IPS-18c (cell line): ENCODE data around the gene QKI.
"Not testable (repeated sequence)": the region's sequence is repeated elsewhere in the genome, so short reads cannot be mapped to it uniquely, and the experiment has no call there.

Experiments
- H3K4me3 ChIP-seq: 2 replicates; pipeline ENCODE4 v1.7.0; 2013; ENCODE audit warnings: low read depth, mild to moderate bottlenecking, low read length, moderate library complexity; ENCODE audit not compliant: insufficient read depth
- H3K9me3 ChIP-seq: one replicate; pipeline ENCODE4 v1.6.1; 2013; ENCODE audit warnings: mild to moderate bottlenecking, low read length, moderate library complexity; ENCODE audit not compliant: control insufficient read depth, insufficient read depth

QKI gene

DNA sequence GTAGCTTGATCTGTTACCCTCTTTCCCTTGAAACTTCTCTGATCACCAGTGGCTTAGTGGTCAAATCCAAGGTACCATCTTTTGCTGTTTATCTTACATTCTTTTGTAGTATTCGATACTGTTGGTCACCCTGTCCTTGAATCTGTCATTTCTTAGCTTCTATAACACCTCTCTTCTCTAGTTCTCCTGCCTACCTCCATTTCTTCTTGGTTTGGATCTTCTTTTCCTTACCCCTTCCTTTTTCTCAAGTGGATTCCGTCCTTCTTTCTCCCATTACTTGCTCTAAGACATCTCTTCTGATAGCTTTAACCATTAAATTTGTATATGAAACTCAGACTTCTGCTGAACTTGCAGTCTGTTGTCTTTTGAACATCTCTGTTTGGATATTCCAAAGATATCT lies 39.9 kb downstream of the QKI start:
- Histone ChIP-seq H3K4me3 (no peak overlapping the region), H3K9me3 (no peaks in the 10 kb centered on the region)

DNA sequence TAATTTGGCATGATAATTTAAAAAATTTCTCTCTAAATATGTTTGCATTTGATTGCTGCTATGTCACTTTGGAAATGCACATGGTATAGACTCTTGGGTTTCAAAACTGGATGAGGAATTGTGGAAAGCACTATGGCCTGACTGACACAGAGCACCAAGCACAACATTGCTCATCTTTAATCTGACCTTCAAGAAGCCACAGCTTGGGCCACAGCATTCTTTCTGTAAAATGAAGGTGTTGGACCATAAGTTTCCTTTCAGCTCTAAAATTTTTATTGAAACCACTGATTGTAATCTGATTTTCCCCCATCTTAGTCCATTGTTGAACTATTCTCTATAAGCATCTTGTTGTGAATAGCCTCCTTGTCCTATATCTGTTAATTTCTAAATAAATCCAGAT lies 41.0 kb downstream of the QKI start:
- H3K4me3 ChIP-seq, result no peak overlapping the region
- H3K9me3 ChIP-seq, result no peaks in the 10 kb centered on the region

DNA sequence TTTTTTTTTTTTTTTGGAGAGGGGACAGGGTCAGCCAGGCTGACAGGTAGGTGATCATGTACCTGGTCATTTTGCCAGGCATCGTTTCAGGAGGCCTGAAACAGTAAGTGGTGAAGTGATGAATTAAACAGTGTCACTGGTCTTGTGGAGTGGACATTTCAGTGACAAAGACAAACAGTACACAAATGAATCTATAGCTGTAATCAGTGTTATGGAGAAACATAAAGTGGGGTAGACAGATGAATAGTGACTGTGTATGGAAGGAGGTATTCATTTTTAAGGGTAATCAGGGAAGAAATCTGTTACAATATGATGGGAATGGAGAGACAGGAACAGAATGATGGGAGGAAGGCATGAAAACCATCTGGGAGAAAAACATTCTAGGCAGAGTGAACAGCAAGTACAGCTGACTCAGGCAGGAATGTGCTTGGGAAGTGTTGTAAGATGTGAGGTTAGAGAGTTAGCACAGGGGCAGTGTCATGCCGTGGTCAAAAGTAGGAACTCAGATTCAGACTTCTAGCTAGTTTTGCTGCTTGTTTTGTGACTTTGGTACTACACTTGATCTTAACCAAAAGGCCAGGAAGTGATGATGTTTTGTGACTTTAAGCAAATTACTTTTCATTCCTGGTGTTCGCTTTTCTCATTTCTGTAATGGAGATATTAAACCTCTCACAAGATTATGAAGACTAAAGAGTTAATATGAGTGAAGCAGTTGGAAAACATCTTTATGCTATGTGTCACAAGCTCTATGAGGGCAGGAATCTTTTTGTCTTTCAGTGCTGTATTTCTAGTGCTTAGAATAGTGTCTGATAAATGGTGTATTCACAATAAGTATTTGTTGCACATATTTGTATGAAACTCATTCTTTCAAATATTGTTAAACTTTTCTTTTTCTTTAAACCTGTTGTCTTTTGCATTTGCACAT lies 43.4 kb downstream of the QKI start:
- no peak overlapping the region for H3K4me3 ChIP-seq
- no peaks in the 10 kb centered on the region for H3K9me3 ChIP-seq

DNA sequence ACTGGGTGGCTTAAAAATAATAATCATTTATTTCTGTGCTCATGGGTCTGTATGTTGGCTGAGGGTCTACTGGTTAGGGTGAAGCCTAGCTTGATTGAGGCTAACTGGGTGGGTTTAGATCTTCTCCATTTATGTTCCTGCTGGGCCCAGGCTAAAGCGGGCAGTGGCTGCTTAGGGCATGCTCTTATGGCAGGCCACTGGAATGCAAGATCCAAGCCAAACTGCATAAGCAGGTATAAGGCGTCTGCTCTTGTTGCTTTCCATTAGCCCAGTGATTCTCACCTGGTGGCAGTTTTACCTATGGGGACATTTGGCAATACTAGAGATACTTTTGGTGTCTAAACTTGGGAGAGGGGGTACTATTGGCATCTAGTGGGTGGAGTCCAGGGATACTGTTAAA lies 44.5 kb downstream of the QKI start:
- no peak overlapping the region for H3K4me3 ChIP-seq
- no peaks in the 10 kb centered on the region for H3K9me3 ChIP-seq

DNA sequence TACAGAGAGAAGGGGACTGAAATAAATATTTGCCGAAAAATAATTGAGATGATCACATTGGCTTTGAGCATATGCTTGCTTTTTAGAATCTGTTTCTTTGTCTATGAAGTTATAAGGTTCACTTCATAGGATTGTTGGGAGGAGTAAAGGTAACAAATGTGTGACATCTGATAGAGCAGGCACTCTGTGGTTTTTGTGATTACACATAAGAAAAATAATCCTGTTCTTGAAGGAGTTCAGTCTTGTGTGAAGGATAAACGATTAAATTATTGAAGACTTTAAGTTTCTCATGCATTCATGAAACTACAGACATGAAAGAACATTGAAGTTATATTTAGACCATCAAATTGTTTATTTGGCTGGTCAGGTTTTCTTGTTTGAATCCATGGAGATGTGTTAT lies 45.0 kb downstream of the QKI start:
- Histone ChIP-seq H3K4me3 (no peak overlapping the region), H3K9me3 (no peaks in the 10 kb centered on the region)

DNA sequence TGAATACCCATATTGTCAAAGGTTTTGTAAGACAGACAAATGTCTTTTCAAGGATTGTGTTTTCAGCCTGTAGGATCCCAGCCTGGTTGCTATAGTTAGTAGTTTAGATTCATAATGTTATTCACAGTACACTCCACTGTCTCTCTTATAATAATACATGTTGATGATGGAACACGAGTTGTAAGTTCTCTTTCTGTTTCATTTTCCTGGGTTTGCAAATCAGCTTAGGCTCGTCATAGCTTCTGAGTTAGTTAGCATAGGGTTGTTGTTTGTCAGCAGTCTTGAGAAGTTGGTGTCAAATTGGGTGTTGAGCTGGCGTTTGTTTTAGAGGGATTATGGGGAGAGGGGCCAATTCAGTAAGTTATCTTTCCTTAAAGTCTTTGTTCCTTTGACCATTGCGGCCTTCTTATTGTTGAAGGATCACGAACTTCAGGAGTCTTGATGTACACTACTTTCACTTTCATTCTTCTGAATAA lies 45.8 kb downstream of the QKI start:
- no peak overlapping the region for H3K4me3 ChIP-seq

DNA sequence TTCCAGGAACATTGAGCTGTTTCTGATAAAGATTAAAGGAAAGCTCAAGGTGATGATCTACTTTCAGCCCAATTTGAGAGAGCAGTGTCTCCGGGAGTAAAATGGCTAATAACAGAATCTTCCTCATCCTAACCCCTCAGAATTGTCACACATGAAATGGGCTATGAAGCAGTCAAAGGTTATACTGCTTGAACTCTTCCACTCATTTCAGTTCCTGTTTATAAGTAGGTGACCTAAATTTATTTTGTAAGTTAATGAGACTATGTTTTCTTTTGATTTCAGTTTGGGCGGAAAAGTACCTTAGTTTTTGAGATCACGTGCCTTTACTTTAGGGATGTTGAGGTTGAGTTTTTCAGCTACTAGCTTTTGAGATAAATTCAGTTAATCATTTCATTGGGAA lies 47.2 kb downstream of the QKI start:
- Histone ChIP-seq H3K9me3 (no peaks in the 10 kb centered on the region), H3K4me3 (no peak overlapping the region)

More for the DNA sequence above, 45.8 kb downstream of the QKI start:
- H3K9me3 ChIP-seq, result no peaks in the 10 kb centered on the region

DNA sequence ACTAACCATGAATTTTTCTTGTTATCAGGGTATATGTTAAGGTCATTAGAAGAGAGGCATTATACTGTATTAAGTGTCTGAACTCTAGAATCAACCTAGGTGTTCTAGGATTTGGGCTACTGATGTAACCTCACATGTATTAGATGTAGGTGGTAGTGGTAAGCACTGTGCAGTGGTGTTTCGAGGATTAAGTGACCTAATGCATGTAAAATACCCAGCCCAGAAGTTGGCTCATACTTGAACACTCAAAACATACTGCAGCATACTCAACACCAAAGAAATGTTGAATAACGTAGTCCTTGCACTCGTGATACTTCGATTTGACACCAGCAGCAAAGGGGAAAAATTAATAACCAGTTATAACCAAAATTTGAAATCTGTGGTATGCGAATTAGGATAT lies 48.7 kb downstream of the QKI start:
- no peak overlapping the region for H3K4me3 ChIP-seq

DNA sequence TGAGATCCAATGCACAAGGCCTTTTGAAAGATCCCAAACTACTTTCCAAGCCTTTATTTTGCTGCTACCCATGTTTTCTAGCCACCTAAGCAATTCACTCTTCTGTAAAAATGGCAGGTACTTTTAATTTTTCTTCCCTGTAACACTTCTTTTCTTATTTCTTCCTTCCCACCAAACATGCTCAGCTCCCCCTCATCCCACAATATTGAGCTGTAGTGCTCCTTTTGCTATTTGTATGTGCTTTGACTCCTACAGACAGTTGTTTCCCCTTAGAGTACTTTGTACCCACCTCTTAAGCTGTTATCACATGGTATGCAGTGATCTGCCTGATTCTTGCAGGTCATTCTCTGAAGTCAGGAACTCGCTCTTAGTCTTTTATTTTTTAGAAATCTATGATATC lies 49.3 kb downstream of the QKI start:
- H3K4me3 ChIP-seq, result no peak overlapping the region
- no peaks in the 10 kb centered on the region for H3K9me3 ChIP-seq

More for the DNA sequence above, 48.7 kb downstream of the QKI start:
- no peaks in the 10 kb centered on the region for H3K9me3 ChIP-seq

DNA sequence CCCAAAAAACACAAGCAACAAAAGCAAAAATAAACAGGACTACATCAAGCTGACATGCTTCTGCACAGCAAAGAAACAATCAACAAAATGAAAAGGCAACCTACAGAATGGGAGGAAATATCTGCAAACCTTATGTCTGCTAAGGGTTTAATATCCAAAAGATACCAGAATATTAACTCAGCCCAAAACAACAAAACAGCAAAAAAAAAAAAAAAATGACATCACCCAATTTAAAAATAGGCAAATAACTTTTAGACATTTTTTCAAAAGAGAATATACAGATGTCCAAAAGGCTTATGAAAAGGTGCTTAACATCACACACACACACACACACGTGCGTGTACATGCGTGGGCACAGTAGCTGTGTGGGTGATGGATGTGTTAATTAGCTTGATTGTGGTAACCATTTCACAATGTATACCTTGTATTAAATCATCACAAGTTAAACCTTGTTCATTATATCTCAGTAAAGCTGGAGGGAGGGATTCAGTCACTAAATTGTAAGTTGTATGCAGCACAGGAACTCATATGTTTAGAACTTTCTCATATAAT lies 52.4 kb downstream of the QKI start:
- Histone ChIP-seq H3K4me3 (no peak overlapping the region), H3K9me3 (no peaks in the 10 kb centered on the region)

DNA sequence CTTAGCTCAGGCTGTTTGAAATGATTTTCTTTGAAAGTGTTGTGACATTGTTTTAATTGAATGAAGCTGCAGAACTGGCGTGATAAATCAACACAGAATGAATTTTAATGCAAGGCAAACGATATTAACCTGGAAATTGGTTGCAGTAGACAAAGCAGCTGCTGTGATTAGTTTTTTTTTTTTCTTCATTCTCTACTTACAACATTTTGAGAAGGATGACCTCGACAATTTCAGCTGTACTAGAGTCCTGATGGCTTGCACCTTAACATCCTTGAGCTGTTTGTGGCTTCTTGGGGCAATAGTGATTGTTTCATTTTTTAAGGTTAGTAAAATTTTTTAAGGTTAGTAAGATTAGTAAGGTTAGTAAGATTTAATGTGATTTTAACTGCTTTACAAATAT lies 54.2 kb downstream of the QKI start:
- no peak overlapping the region for H3K4me3 ChIP-seq
- H3K9me3 ChIP-seq, result no peaks in the 10 kb centered on the region

DNA sequence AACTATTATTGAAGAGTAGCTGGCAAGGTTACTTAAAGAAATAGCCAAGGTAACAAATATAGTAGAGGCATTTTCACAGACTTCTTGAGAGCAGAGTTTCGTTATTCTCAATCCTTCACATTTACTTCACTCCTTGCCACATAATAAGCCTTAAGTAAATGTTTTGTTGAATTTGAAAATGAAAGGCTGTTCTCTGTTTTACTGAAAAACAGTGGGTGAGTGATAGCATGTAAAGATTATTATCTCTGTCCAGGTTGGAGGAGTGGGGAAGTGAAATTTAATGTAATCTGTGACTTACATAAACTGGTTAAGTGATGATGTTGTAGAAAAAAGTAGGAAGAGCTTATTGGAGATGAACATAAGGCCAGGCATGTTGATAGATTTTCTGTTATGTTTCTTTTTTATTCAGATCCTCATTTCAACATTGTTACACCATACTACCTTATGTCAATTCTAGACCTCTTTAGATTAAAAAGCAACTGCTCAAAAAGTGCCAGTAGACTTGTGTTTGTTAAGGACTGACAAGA lies 55.0 kb downstream of the QKI start:
- no peak overlapping the region for H3K4me3 ChIP-seq
- no peaks in the 10 kb centered on the region for H3K9me3 ChIP-seq

DNA sequence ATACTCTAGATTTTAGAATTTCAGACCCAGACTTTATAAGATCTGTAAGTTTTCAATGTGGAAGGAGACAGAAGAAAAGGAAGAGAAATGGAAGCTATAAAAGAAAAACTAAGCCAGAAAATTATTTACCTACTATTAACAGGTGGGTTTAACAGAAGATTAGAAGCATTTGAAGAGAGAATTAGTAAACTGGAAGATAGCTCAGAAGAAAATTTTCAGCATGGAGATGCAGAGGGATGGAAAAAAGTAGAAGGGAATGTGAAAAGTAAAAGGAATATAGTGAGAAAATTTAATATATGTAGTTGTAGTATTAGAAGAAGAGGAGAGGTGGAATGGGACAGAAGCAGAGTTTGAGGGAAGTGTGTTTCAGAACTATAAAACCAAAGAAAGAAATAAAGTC lies 56.1 kb downstream of the QKI start:
- H3K4me3 ChIP-seq, result no peak overlapping the region
- H3K9me3 ChIP-seq, result no peaks in the 10 kb centered on the region

DNA sequence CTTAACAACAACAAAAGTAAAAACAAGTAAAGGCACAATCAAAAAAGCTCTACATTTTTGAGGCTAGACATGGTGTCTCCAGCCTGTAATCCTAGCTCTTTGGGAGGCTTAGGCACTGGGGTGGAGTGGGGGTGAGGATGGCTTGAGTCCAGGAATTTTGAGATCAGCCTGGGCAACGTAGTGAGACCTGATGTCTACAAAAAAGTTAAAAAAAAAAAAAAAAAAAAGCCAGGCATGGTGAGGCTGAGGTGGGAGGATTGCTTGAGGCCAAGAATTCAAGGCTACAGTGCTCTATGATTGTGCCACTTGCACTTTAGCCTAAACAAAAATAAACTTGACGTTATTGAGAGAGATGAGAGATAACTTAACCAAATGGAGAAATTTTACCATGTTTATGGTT lies 60.1 kb downstream of the QKI start:
- no peaks in the 10 kb centered on the region for H3K9me3 ChIP-seq
- no peak overlapping the region for H3K4me3 ChIP-seq

DNA sequence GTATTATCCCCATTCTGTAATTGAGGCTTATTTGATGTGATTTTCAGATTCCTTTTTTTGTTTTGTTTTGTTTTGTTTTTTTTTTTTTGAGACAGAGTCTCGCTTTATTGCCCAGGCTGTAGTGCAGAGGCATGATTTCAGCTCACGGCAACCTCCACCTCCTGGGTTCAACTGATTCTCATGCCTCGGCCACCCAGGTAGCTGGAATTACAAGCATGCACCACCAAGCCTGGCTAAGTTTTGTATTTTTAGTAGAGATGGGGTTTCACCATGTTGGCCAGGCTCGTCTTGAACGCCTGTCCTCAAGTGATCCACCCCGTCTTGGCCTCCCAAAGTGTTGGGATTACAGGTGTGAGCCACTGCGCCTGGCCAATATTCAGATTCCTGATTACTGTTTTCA lies 62.4 kb downstream of the QKI start:
- not testable (repeated sequence) for H3K4me3 ChIP-seq, H3K9me3 ChIP-seq

DNA sequence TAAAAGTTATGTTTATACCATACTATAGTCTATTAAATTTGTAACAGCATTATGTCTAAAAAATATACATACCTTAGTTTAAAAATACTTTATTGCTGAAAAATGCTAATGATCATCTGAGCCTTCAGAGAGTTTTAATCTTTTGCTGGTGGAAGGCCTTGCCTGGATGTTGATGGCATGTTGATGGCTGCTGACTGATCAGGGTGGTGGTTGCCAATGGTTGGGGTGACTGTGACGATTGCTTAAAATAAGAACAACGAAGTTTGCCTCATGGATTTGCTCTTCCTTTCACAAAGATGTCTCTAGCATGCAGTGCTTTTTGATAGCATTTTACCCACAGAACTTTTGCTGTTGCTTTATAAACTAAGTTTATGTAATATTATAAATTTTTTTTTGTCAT lies 68.6 kb downstream of the QKI start:
- no peaks in the 10 kb centered on the region for H3K9me3 ChIP-seq
- H3K4me3 ChIP-seq, result no peak overlapping the region

DNA sequence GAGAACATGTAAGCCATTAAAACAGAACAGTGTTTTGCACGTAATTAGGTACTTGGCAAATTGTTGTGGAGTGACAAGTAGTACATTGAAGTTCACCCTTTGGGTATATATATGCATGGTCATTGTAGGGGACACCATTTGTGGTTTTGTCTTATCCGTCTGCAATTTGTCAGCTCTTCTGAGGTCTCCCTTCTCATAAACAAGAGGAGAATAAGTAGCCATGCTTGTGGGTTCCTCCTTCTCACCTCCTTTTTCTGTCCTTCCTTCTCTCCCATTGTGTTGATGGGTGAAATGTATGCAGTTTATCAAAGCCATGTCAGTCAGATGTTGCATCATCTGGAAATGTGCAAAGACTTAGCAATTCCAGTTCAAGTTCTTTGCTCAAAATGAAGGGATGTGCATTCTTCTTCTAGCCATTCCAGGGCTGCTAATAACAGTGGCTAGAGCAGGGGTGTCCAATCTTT lies 70.9 kb downstream of the QKI start:
- Histone ChIP-seq H3K4me3 (no peak overlapping the region), H3K9me3 (no peaks in the 10 kb centered on the region)

DNA sequence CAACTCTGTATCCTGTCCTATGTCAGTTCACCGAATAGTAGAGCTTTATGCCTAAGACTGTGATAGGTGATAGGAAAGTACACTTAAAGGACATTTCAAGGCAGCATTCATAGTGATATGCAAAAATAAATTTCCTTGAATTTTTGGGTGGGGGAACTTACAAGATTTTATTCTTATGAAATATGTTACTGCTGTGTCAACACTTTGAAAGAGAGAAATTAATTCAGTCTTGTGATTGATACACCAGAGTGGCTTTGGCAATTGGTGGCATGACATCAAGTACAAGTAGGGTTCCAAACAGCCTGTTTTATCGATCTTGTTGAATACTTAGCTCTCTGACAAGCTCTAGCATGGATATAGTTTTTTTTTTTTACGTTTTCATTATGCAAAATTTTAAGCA lies 72.3 kb downstream of the QKI start:
- H3K4me3 ChIP-seq, result no peak overlapping the region
- H3K9me3 ChIP-seq, result no peaks in the 10 kb centered on the region
